GM12878 (cell line): ENCODE results near the gene ATP10A. TPM values are rescaled to one million over a fixed set of nuclear protein-coding genes. Genes with fewer than 3 reads are reported as not detected.

Experiments used
- ATAC-seq: fragments of 200-7000 bp; cut with Tn5 transposase; 3 replicates; pipeline ENCODE4 v1.9.1; 2020; ENCODE audit warnings: mild to moderate bottlenecking, moderate library complexity
- BruUV-seq: library from RNA; stranded (reverse); fragments of 400-500 nt; replicated peaks from 2 replicates; lab custom pipeline; 2021; lab: Mats Ljungman, UMichigan
- CTCF ChIA-PET: fragments of 300-600 bp; sonication (Branson Sonifier 250); formaldehyde crosslinking; extraction: SDS; loops from one replicate; lab custom pipeline; 2021; ENCODE audit warnings: inconsistent platforms; lab: Yijun Ruan, JAX
- POLR2A ChIA-PET: fragments of 350-600 bp; formaldehyde crosslinking; extraction: SDS; loops from one replicate; lab custom pipeline; 2021; ENCODE audit warnings: inconsistent platforms; lab: Charles Lee
- RAD21 ChIA-PET: fragments of 300-600 bp; sonication (Branson Sonifier 250); formaldehyde crosslinking; loops from one replicate; lab custom pipeline; 2023; ENCODE audit warnings: antibody characterized with exemption; ENCODE audit not compliant: unreplicated experiment; lab: Charles Lee
- SMC1A ChIA-PET: fragments of 300-600 bp; sonication (Branson Sonifier 250); formaldehyde crosslinking; loops from one replicate; lab custom pipeline; 2023; ENCODE audit not compliant: unreplicated experiment, uncharacterized antibody; lab: Charles Lee
- DNase-seq: peaks from one replicate; pipeline ENCODE4 v3.0.0-alpha.2; 2011; ENCODE audit warnings: low read depth, low spot score
- FAIRE-seq: peaks from 3 replicates; lab custom pipeline; 2011; peaks lifted over from hg19 to GRCh38; lab: Jason Lieb, UNC
- H2AFZ ChIP-seq: 2 replicates; pipeline ENCODE4 v1.6.0; 2011; ENCODE audit warnings: low read depth, low read length, control low read depth; ENCODE audit not compliant: control insufficient read depth
- H3K27ac ChIP-seq: 2 replicates; pipeline ENCODE4 v1.5.1; 2011; ENCODE audit warnings: control low read depth; ENCODE audit not compliant: control insufficient read depth, insufficient read depth
- H3K27me3 ChIP-seq, 2 experiments: replicated peaks in 1 of 2; 2 replicates each; pipeline versions ENCODE4 v1.6.0 to v1.6.1; 2011; ENCODE audit warnings: low read length in 1 of 2; ENCODE audit not compliant: control insufficient read depth in 2 of 2, insufficient read depth in 2 of 2
- H3K36me3 ChIP-seq, 2 experiments: 2 replicates each; pipeline ENCODE4 v1.5.1; 2011; ENCODE audit warnings: low read length in 1 of 2; ENCODE audit not compliant: control insufficient read depth in 2 of 2, insufficient read depth in 2 of 2
- H3K4me1 ChIP-seq: 2 replicates; pipeline ENCODE4 v1.6.1; 2011; ENCODE audit warnings: mild to moderate bottlenecking, low read length, moderate library complexity, mixed read lengths; ENCODE audit not compliant: control insufficient read depth, insufficient read depth
- H3K4me2 ChIP-seq: 2 replicates; pipeline ENCODE4 v1.6.0; 2011; ENCODE audit warnings: control low read depth; ENCODE audit not compliant: control insufficient read depth, insufficient read depth
- H3K4me3 ChIP-seq: fragments of 200-600 bp; sonication (generic); 2 replicates; pipeline ENCODE4 v1.5.1; 2016
- H3K79me2 ChIP-seq: 2 replicates; pipeline ENCODE4 v1.6.0; 2011; ENCODE audit warnings: low read length; ENCODE audit not compliant: control insufficient read depth, insufficient read depth
- H3K9ac ChIP-seq: 2 replicates; pipeline ENCODE4 v1.8.0; 2011; ENCODE audit warnings: low read length, control low read depth, mixed read lengths; ENCODE audit not compliant: control insufficient read depth, insufficient read depth
- H3K9me3 ChIP-seq: replicated peaks from 3 replicates; pipeline ENCODE4 v1.5.1; 2011; ENCODE audit warnings: mild to moderate bottlenecking, low read length; ENCODE audit not compliant: control insufficient read depth, insufficient read depth
- H4K20me1 ChIP-seq: 2 replicates; pipeline ENCODE4 v1.6.0; 2011; ENCODE audit not compliant: control insufficient read depth, insufficient read depth
- EP300 ChIP-seq, 2 experiments: fragments of 150-350 bp in 1 of 2; IDR thresholded peaks; 2 replicates each; pipeline ENCODE4 v1.6.1; 2011 to 2012; ENCODE audit warnings: low read depth in 2 of 2, low read length in 2 of 2, borderline replicate concordance in 1 of 2, improper control_type of control experiment in 1 of 2, inconsistent platforms in 1 of 2; ENCODE audit not compliant: control insufficient read depth in 1 of 2
- FOS ChIP-seq: IDR thresholded peaks from 3 replicates; pipeline ENCODE4 v1.6.1; 2011; ENCODE audit warnings: borderline replicate concordance; ENCODE audit not compliant: insufficient read length; ENCODE audit errors: extremely low read depth
- JUND ChIP-seq: IDR thresholded peaks from 2 replicates; pipeline ENCODE4 v1.6.1; 2012; ENCODE audit warnings: low read depth, mild to moderate bottlenecking, low read length, improper control_type of control experiment, moderate library complexity
- KDM1A ChIP-seq: fragments of 200-600 bp; sonication (generic); IDR thresholded peaks from 2 replicates; pipeline ENCODE4 v1.6.1; 2016; ENCODE audit warnings: borderline replicate concordance
- MLLT1 ChIP-seq: fragments of 450-650 bp; IDR thresholded peaks from 2 replicates; pipeline ENCODE4 v1.6.1; 2016; ENCODE audit warnings: mild to moderate bottlenecking
- NR2C2 ChIP-seq: IDR thresholded peaks from 2 replicates; pipeline ENCODE4 v1.6.1; 2011; ENCODE audit warnings: borderline replicate concordance, low read depth; ENCODE audit not compliant: control insufficient read depth, insufficient read length
- TAF1 ChIP-seq: IDR thresholded peaks from 2 replicates; pipeline ENCODE4 v1.6.1; 2011; ENCODE audit warnings: mild to moderate bottlenecking, low read depth, low read length, borderline replicate concordance
- TCF12 ChIP-seq: IDR thresholded peaks from 2 replicates; pipeline ENCODE4 v1.6.1; 2011; ENCODE audit warnings: low read depth, mild to moderate bottlenecking, low read length
- ZNF207 ChIP-seq: fragments of 450-650 bp; IDR thresholded peaks from 2 replicates; pipeline ENCODE4 v1.6.1; 2014; ENCODE audit warnings: antibody characterized with exemption, mild to moderate bottlenecking, borderline replicate concordance
- WGBS: methylation state at CpG from one replicate; pipeline ENCODE4 v1.1.6; 2016; ENCODE audit warnings: low lambda C conversion rate; ENCODE audit not compliant: insufficient replicate concordance, insufficient coverage; ENCODE audit errors: missing lambda C conversion rate; 5-methylcytosine and 5-hydroxymethylcytosine counted together
- in situ Hi-C: fragments of 300-500 bp; cut with MboI; formaldehyde crosslinking; loops from 9 replicates; pipeline ENCODE4 v1.14.3; 2018; ENCODE audit warnings: mixed read lengths
- intact Hi-C: fragments of 100-400 bp; cut with micrococcal nuclease; formaldehyde crosslinking; loops from one replicate; pipeline ENCODE4 v1.14.2; 2022; ENCODE audit not compliant: unreplicated experiment
- polyA plus RNA-seq, 11 experiments: library from polyadenylated mRNA; depleted of rRNA in 4 of 11; unstranded in 6 of 11; stranded (reverse) in 5 of 11; fragments of >200 nt; fragmentation: Nextera tagmentation in 4 of 11; fragmentation: Illumina TruSeq in 1 of 11; extraction: Ambion mirVana in 4 of 11; extraction: Trizol in 1 of 11; gene quantifications; 1 replicate in 1 of 11; 2 replicates in 10 of 11; pipeline versions ENCODE4 v1.2.1 to v1.2.3, GENCODE V29; 2011 to 2016; ENCODE audit warnings: inconsistent platforms in 2 of 11, missing spikeins in 2 of 11, low read depth in 1 of 11
- total RNA-seq, 4 experiments: library from RNA; depleted of rRNA in 3 of 4; stranded (reverse); fragments of >200 nt in 3 of 4; fragmentation: Illumina TruSeq in 1 of 4; extraction: Trizol in 1 of 4; gene quantifications; 2 replicates each; pipeline versions ENCODE4 v1.2.1 to v1.2.3, GENCODE V29; 2013 to 2021

The ATP10A gene
- total and polyA plus RNA-seq, 10 of the 15 experiments (the other 5 are each of a cell fraction or from before 2014, with no cell fraction given) = 0.04 to 1.5 (median 0.31) TPM; not detected in 2

- Histone ChIP-seq H2AFZ (no peak overlapping the region), H3K9me3 (no peaks in the 10 kb centered on the region; the same call in 2 of the 3 replicates), H3K36me3 (no peaks in the 10 kb centered on the region), H3K4me2 (no peak overlapping the region), H3K9ac (no peak overlapping the region), H3K79me2 (no peaks in the 10 kb centered on the region), H3K4me3 (no peak overlapping the region), H3K27me3 (no peaks in the 10 kb centered on the region), H3K4me1 (peaks cover 12% of the 10 kb centered on the region), H4K20me1 (no peaks in the 10 kb centered on the region), H3K27ac (no peak overlapping the region)
- BruUV-seq = no TSS peak
- intact Hi-C loops (loop anchor here (5.0 kb wide), 1 partner anchor 60 kb away; no protein-coding TSS in a partner anchor), in situ Hi-C loops (no loop called here)
- TF ChIP-seq EP300 (IDR thresholded peaks at IDR 0.05; ENCODE audit: borderline replicate concordance in 1 of 2, control insufficient read depth in 1 of 2, low read depth in 2 of 2, low read length in 2 of 2) = no peak
- TF ChIP-seq FOS = no peak
- TF ChIP-seq TAF1 = no peak
- TF ChIP-seq TCF12 = no peak
- no peak for TF ChIP-seq KDM1A
- TF ChIP-seq NR2C2 = no peak
- 67% methylated on average over 3 of the region's 3 CpGs for WGBS
- ATAC-seq = no peak
- DNase-seq = no peak
- ChIA-PET RAD21 (no interaction called here), SMC1A (no interaction called here), POLR2A (no interaction called here), CTCF (no interaction called here)
- no peak for FAIRE-seq
Observed at GRCh38 chr15:25792128-25792527, 71.0 kb downstream of the ATP10A start.

GRCh38 chr15:25790000-25790660 lies 73.0 kb downstream of the ATP10A start:
- ChIA-PET RAD21 (no interaction called here), CTCF (no interaction called here), POLR2A (no interaction called here), SMC1A (no interaction called here)
- no peak for FAIRE-seq
- Histone ChIP-seq H2AFZ (no peak overlapping the region), H3K27ac (no peak overlapping the region), H4K20me1 (no peaks in the 10 kb centered on the region), H3K4me3 (no peak overlapping the region), H3K9ac (no peak overlapping the region), H3K4me2 (no peak overlapping the region), H3K4me1 (peaks cover 12% of the 10 kb centered on the region), H3K79me2 (no peaks in the 10 kb centered on the region), H3K9me3 (no peaks in the 10 kb centered on the region; the same call in 2 of the 3 replicates), H3K27me3 (no peaks in the 10 kb centered on the region), H3K36me3 (no peaks in the 10 kb centered on the region)
- no peak for DNase-seq
- in situ Hi-C loops = no loop called here
- intact Hi-C loops = loop anchor here (5.0 kb wide), 1 partner anchor 62 kb away; no protein-coding TSS in a partner anchor
- ATAC-seq = peak; percentile 27
- BruUV-seq = no TSS peak
- WGBS = 58% methylated on average over 7 of the region's 7 CpGs
- TF ChIP-seq MLLT1 (no peak), JUND (no peak), ZNF207 (no peak)
